Activated naive CD4-positive, alpha-beta T cell treated with anti-CD3 and anti-CD28 coated beads for 36 hours (primary cell): Measurements from ENCODE around the gene MARCKSL1. TPM values are rescaled to one million over a fixed set of nuclear protein-coding genes. Genes with fewer than 3 reads are reported as not detected.

Experiments
- CTCF ChIA-PET: fragments of 350-600 bp; sonication (Branson Sonifier 250); formaldehyde crosslinking; loops from one replicate; lab custom pipeline; 2021; ENCODE audit warnings: antibody characterized with exemption; lab: Charles Lee
- DNase-seq: peaks from one replicate; pipeline ENCODE4 v3.0.0-alpha.2; 2020
- H3K27ac Mint-ChIP-seq: one replicate; pipeline ENCODE4 v1.8.0; 2021; ENCODE audit warnings: mild to moderate bottlenecking, mixed read lengths
- H3K27me3 Mint-ChIP-seq: one replicate; pipeline ENCODE4 v1.8.0; 2021; ENCODE audit warnings: low read depth, mixed read lengths
- H3K36me3 Mint-ChIP-seq: one replicate; pipeline ENCODE4 v1.8.0; 2021; ENCODE audit warnings: low read depth, mixed read lengths
- H3K4me1 Mint-ChIP-seq: one replicate; pipeline ENCODE4 v1.8.0; 2021; ENCODE audit warnings: low read depth, mixed read lengths
- H3K4me3 Mint-ChIP-seq: one replicate; pipeline ENCODE4 v1.8.0; 2021; ENCODE audit warnings: mild to moderate bottlenecking, moderate library complexity, mixed read lengths
- H3K9me3 Mint-ChIP-seq: one replicate; pipeline ENCODE4 v1.8.0; 2021; ENCODE audit warnings: mixed read lengths
- intact Hi-C: fragments of 100-400 bp; cut with micrococcal nuclease; formaldehyde crosslinking; loops from one replicate; pipeline ENCODE4 v1.15.1; 2023
- total RNA-seq, 2 experiments: library from RNA; stranded (reverse); gene quantifications; one replicate each; pipeline ENCODE4 v1.2.3, GENCODE V29; 2021

MARCKSL1 gene
- total RNA-seq, 2 experiments from 2014 or later = 14.4 to 15.9 TPM

GRCh38 chr1:32351399-32352238 is 15.6 kb upstream of the MARCKSL1 start:
- H3K27ac Mint-ChIP-seq = peak overlapping the region; percentile 76
- CTCF ChIA-PET = interaction anchor here (0.7 to 1.7 kb wide), 3 partner anchors 14 to 103 kb away, joined by 3 to 5 read pairs (median 4); partner anchors contain the start of gene MARCKSL1
- DNase-seq = peak; percentile 95
- H3K4me3 Mint-ChIP-seq = peak overlapping the region; percentile 83
- H3K27me3 Mint-ChIP-seq = no peaks in the 10 kb centered on the region
- intact Hi-C loops = loop anchor here (1.0 to 5.0 kb wide), 4 partner anchors 12 to 279 kb away; partner anchors contain the start of genes BSDC1, EIF3I, TMEM234 and TMEM39B
- no peaks in the 10 kb centered on the region for H3K36me3 Mint-ChIP-seq
- peaks cover 2% of the 10 kb centered on the region for H3K9me3 Mint-ChIP-seq
- H3K4me1 Mint-ChIP-seq = peaks cover 31% of the 10 kb centered on the region

DNA sequence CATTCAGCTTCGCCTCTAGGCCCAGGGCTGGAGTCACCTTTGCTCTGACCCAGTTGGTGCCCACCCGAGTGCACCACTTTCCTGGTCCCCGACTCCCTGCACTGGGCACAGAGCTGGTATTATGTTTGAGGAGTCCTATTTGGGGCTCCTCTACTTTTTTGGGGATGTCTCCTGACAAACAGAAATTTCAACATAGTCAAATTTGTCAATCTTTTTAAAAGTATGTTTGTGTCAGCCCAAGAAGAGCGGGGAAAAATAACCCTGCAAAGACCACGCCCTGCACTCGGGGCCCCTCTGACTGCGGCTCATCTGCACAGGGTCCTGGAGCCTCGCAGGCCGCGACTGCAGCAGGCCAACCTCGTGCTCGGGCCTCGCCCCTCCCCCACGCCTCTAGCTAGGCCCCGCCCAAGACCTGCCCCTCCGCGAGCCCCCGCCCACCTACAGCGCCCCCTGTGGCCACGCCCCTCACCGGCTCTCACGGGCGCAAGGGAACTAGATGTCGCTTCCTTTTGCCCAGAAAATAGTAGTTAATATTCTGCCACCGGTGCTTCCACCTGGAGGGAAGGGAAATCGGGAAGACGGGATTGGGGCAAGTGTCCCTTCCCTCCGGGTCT is 14.9 kb upstream of the MARCKSL1 start:
- Mint-ChIP-seq H3K9me3 (peaks cover 2% of the 10 kb centered on the region), H3K27ac (peak overlapping the region; percentile 76), H3K4me1 (peaks cover 38% of the 10 kb centered on the region), H3K27me3 (no peaks in the 10 kb centered on the region), H3K4me3 (peak overlapping the region; percentile 83), H3K36me3 (no peaks in the 10 kb centered on the region)
- CTCF ChIA-PET = interaction anchor here (1.7 kb wide), 2 partner anchors 15 to 20 kb away, joined by 3 to 5 read pairs; partner anchors contain the start of gene MARCKSL1
- DNase-seq = no peak
- intact Hi-C loops = loop anchor here (1.0 to 5.0 kb wide), 4 partner anchors 12 to 278 kb away; partner anchors contain the start of genes BSDC1, EIF3I, TMEM234 and TMEM39B

- intact Hi-C loops = no loop called here
- no peaks in the 10 kb centered on the region for H3K36me3 Mint-ChIP-seq
- H3K4me1 Mint-ChIP-seq = peaks cover 49% of the 10 kb centered on the region
- H3K27me3 Mint-ChIP-seq = no peaks in the 10 kb centered on the region
- CTCF ChIA-PET = interaction anchor here (1.7 kb wide), 1 partner anchor 18 kb away, joined by 3 read pairs; no protein-coding TSS in a partner anchor
- H3K27ac Mint-ChIP-seq = no peak overlapping the region
- peaks cover 2% of the 10 kb centered on the region for H3K9me3 Mint-ChIP-seq
- H3K4me3 Mint-ChIP-seq = no peak overlapping the region
- no peak for DNase-seq
These were observed 13.2 kb upstream of the MARCKSL1 start for GRCh38 chr1:32349211-32349708.

- no peaks in the 10 kb centered on the region for H3K27me3 Mint-ChIP-seq
- CTCF ChIA-PET = interaction anchor here (0.7 kb wide), 1 partner anchor 209 kb away, joined by 4 read pairs; no protein-coding TSS in a partner anchor
- H3K9me3 Mint-ChIP-seq = peaks cover 2% of the 10 kb centered on the region
- intact Hi-C loops = no loop called here
- H3K36me3 Mint-ChIP-seq = no peaks in the 10 kb centered on the region
- H3K4me3 Mint-ChIP-seq = no peak overlapping the region
- no peak for DNase-seq
- peaks cover 43% of the 10 kb centered on the region for H3K4me1 Mint-ChIP-seq
- no peak overlapping the region for H3K27ac Mint-ChIP-seq
These were observed 10.6 kb upstream of the MARCKSL1 start for GRCh38 chr1:32346532-32347157.

GRCh38 chr1:32345289-32345827 is 9.3 kb upstream of the MARCKSL1 start:
- CTCF ChIA-PET = interaction anchor here (0.6 to 2.1 kb wide), 5 partner anchors 9 to 90 kb away, joined by 3 to 6 read pairs (median 3); partner anchors contain the start of gene MARCKSL1
- intact Hi-C loops = no loop called here
- DNase-seq = peak; percentile 19
- Mint-ChIP-seq H3K27ac (no peak overlapping the region), H3K27me3 (no peaks in the 10 kb centered on the region), H3K9me3 (peaks cover under 1% of the 10 kb centered on the region), H3K4me3 (no peak overlapping the region), H3K36me3 (no peaks in the 10 kb centered on the region), H3K4me1 (peaks cover 37% of the 10 kb centered on the region)

GRCh38 chr1:32342704-32343103 is 6.7 kb upstream of the MARCKSL1 start:
- Mint-ChIP-seq H3K27ac (no peak overlapping the region), H3K4me3 (no peak overlapping the region), H3K36me3 (no peaks in the 10 kb centered on the region), H3K9me3 (no peaks in the 10 kb centered on the region), H3K4me1 (peaks cover 42% of the 10 kb centered on the region), H3K27me3 (no peaks in the 10 kb centered on the region)
- CTCF ChIA-PET = interaction anchor here (1.0 to 1.8 kb wide), 2 partner anchors 12 to 127 kb away, joined by 3 to 5 read pairs; no protein-coding TSS in a partner anchor
- DNase-seq = no peak
- intact Hi-C loops = no loop called here

DNA sequence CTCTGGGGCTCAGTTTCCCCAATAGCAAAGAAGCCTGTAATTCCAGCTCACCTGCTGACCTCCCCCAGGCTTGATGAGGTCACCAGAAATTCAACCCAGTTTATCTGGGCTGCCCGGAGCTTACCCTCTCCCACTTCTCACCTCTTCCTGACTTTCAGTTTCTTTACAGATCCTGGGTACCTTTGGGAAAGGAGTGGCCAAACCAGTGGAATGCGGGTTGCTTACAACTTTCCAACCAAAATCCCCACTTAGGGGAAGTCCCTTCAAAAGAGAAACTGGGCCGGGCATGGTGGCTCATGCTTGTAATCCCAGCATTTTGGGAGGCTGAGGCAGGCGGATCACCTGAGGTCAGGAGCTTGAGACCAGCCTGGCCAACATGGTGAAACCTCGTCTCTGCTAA is 5.9 kb upstream of the MARCKSL1 start:
- Mint-ChIP-seq H3K9me3 (no peaks in the 10 kb centered on the region), H3K27ac (no peak overlapping the region), H3K36me3 (no peaks in the 10 kb centered on the region), H3K27me3 (no peaks in the 10 kb centered on the region), H3K4me1 (peaks cover 49% of the 10 kb centered on the region), H3K4me3 (no peak overlapping the region)
- DNase-seq = no peak
- CTCF ChIA-PET = interaction anchor here (1.1 to 1.8 kb wide), 2 partner anchors 94 to 126 kb away, joined by 4 to 5 read pairs; no protein-coding TSS in a partner anchor
- intact Hi-C loops = no loop called here

- no peaks in the 10 kb centered on the region for H3K9me3 Mint-ChIP-seq
- H3K27ac Mint-ChIP-seq = no peak overlapping the region
- CTCF ChIA-PET = interaction anchor here (1.1 to 1.8 kb wide), 2 partner anchors 93 to 125 kb away, joined by 4 to 5 read pairs; no protein-coding TSS in a partner anchor
- H3K4me1 Mint-ChIP-seq = peaks cover 49% of the 10 kb centered on the region
- no peaks in the 10 kb centered on the region for H3K36me3 Mint-ChIP-seq
- H3K4me3 Mint-ChIP-seq = no peak overlapping the region
- no peaks in the 10 kb centered on the region for H3K27me3 Mint-ChIP-seq
- no peak for DNase-seq
- intact Hi-C loops = no loop called here
These were observed 5.2 kb upstream of the MARCKSL1 start for GRCh38 chr1:32341186-32341757.

DNA sequence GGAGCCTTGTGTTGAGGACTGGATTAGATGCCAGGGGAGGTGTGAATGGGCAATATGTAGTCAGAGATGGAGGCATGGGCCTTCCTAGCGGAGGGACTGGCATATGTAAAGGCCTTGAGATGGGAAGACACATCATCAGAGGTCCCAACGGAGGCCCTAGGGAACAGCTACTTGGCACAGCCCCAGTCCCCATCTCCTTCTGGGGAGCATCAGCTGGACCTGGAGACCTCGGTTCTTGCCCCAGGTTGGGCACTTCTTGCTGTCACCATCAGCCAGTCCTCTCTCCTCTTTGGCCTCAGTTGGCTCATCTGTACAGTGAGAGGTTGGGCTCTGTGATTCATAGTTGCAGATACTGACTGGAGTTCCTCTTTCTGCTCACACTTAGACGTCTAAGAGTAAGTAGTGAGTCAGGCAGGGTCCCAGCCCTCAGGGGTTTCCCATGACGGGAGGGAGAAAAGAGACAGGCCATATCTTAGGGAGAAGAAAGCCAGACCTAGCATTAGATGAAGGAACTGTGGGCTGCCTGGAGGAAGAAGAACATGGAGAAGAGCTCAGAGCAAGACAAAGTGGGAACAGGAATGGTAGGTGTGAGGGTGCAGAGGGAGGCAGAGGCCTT is 3.4 kb upstream of the MARCKSL1 start:
- Mint-ChIP-seq H3K27ac (no peak overlapping the region), H3K27me3 (no peaks in the 10 kb centered on the region)

DNA sequence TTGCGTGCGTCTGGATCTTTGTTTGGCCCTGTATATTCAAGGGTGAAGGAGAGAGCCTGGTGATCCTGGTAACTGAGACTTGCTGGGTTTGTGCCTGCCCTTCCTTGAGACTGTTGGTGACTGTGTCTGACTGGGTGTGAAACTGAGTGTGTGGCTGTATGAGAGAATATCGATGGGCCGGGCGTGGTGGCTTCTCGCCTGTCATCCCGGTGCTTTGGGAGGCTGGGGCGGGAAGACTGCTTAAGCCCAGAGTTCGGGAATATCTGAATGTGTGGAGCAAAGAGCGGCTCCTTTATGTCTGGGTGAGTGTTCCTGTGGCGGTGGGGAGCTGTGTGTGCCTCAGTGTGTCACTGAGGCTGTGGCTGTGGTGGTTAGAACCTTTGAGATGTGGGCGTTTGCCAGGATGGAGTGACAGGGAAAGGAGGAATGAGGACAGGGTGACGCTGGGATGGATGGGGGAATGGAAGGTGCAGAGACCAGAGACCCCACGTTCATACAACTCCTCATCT is 2.7 kb upstream of the MARCKSL1 start:
- no peaks in the 10 kb centered on the region for H3K9me3 Mint-ChIP-seq
- no peak overlapping the region for H3K27ac Mint-ChIP-seq

More for the DNA sequence above, 3.4 kb upstream of the MARCKSL1 start:
- no peaks in the 10 kb centered on the region for H3K9me3 Mint-ChIP-seq
- peaks cover 40% of the 10 kb centered on the region for H3K4me1 Mint-ChIP-seq
- H3K4me3 Mint-ChIP-seq = no peak overlapping the region
- no peaks in the 10 kb centered on the region for H3K36me3 Mint-ChIP-seq
- peak; percentile 80 for DNase-seq
- CTCF ChIA-PET = interaction anchor here (0.9 kb wide), 1 partner anchor 91 kb away, joined by 3 read pairs; no protein-coding TSS in a partner anchor
- intact Hi-C loops = loop anchor here (1.0 to 5.0 kb wide), 4 partner anchors 12 to 1577 kb away; partner anchors contain the start of gene HDAC1

More for the DNA sequence above, 2.7 kb upstream of the MARCKSL1 start:
- H3K36me3 Mint-ChIP-seq = no peaks in the 10 kb centered on the region
- H3K4me3 Mint-ChIP-seq = no peak overlapping the region
- DNase-seq = no peak
- CTCF ChIA-PET = interaction anchor here (1.5 kb wide), 1 partner anchor 123 kb away, joined by 6 read pairs; no protein-coding TSS in a partner anchor
- no peaks in the 10 kb centered on the region for H3K27me3 Mint-ChIP-seq
- intact Hi-C loops = loop anchor here (1.0 to 5.0 kb wide), 4 partner anchors 13 to 1576 kb away; partner anchors contain the start of gene HDAC1
- peaks cover 47% of the 10 kb centered on the region for H3K4me1 Mint-ChIP-seq
